ENCODE results near the gene DOCK4.

Gene DOCK4

DNA sequence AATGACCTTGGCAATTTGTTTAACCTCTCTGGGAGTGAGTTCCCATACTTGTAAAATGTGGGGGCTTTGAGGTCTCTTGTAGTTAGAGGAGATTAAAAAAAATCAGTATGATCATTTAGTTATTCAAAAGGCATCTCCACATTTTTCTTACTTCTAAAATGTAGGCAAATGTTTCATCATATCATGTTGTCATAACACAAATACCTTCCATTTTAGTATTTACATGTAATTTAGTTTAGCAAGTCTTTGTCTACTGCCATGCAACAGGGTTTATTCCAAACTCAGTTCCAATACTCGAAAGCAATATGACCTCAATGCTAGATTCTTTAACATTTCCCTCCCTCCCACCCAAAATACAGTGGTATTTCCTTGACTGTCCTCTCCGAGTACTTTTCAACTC, 381.2 kb downstream of the DOCK4 start:
- DNase-seq (ENCODE audit: low read depth), result no peak
- no peak overlapping the region for H3K4me3 ChIP-seq (ENCODE audit: control insufficient read depth, low read depth, low read length)
- TF ChIP-seq, protein P1, sequence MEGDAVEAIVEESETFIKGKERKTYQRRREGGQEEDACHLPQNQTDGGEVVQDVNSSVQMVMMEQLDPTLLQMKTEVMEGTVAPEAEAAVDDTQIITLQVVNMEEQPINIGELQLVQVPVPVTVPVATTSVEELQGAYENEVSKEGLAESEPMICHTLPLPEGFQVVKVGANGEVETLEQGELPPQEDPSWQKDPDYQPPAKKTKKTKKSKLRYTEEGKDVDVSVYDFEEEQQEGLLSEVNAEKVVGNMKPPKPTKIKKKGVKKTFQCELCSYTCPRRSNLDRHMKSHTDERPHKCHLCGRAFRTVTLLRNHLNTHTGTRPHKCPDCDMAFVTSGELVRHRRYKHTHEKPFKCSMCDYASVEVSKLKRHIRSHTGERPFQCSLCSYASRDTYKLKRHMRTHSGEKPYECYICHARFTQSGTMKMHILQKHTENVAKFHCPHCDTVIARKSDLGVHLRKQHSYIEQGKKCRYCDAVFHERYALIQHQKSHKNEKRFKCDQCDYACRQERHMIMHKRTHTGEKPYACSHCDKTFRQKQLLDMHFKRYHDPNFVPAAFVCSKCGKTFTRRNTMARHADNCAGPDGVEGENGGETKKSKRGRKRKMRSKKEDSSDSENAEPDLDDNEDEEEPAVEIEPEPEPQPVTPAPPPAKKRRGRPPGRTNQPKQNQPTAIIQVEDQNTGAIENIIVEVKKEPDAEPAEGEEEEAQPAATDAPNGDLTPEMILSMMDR (IDR thresholded peaks at IDR 0.05; ENCODE audit: control insufficient read depth, insufficient read depth, low read depth, low read length, missing control alignments), result no peak

DNA sequence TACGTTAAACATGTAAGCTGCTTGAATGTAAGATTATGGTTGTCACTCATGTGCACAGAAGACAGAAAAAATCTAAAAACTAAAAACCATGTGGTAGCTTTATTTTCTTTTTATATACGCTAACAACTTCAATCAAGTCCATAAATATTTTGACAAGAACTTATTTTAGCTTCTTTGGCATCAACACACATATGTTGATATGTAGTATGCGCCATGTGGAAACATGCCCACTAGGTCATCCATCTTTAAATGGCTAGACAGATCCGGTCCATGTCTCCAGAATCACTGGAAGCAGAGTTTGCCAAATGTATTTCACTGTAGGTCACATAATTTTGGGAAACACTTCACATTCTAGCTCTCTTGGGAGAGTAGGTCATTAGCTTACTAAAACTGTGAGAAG, 382.4 kb downstream of the DOCK4 start:
- H3K4me3 ChIP-seq (ENCODE audit: control insufficient read depth, low read depth, low read length), result no peak overlapping the region
- no peak for DNase-seq (ENCODE audit: low read depth)
- TF ChIP-seq, protein P1 (IDR thresholded peaks at IDR 0.05; ENCODE audit: control insufficient read depth, insufficient read depth, low read depth, low read length, missing control alignments), result no peak

DNA sequence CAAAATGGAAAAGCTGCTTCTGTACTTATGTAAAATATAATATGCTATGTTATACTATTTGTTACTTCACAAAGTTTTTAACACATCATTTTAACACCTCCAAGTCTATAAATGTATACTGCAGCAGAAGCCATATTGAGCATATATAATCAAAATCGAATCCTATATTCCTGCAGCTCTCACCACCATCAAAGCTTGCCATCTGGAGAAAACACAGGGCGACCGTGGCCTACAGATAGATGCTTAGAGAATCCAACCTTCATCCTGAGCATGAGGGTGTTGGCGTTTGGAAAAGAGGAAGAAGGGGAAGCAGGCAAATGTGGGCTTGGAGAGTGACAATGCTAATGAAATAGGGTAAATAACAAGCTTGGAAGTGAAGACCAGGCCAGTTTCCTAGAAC, 385.2 kb downstream of the DOCK4 start:
- no peak overlapping the region for H3K4me3 ChIP-seq (ENCODE audit: control insufficient read depth, low read depth, low read length)
- no peak for DNase-seq (ENCODE audit: low read depth)
- TF ChIP-seq, protein P1 (IDR thresholded peaks at IDR 0.05; ENCODE audit: control insufficient read depth, insufficient read depth, low read depth, low read length, missing control alignments), result no peak

DNA sequence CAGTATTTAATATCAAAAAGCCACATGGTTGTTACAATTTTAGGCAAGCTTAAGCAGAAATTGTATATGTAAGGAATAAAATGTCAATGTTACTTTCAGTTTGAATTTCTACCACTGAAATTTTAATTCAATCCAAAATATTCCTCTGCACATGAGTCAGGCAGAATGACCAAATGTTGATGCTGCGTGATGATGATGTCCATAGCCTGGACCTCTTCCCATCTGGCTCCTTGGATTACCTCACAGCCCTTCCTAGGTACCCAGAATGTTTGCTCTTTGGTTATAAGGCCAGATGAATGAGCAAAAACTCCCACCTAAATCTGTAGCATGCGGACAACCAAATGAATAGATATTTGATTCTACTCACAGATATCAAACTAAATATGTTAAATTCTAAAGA, 385.6 kb downstream of the DOCK4 start:
- TF ChIP-seq, protein P1 (IDR thresholded peaks at IDR 0.05; ENCODE audit: control insufficient read depth, insufficient read depth, low read depth, low read length, missing control alignments), result no peak
- H3K4me3 ChIP-seq (ENCODE audit: control insufficient read depth, low read depth, low read length), result no peak overlapping the region
- no peak for DNase-seq (ENCODE audit: low read depth)

DNA sequence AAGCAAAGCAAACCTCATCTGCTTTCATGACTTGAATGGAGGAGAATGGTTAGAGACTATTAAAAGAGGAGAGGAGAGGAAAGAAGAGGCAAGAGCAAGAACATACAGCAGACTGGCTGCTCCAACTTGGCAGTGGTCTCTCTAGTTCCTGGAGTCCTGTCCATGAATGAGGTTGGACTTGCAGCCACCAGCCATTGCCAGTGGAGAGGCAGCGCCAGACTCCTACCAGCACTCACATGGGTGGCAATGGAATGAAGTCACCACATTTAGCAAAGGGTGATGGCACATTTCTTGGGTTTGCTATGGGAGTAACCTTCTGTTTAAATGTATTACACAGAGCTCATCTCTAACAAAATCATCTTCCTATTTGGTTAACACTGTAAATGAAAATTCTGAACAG, 386.1 kb downstream of the DOCK4 start:
- H3K4me3 ChIP-seq (ENCODE audit: control insufficient read depth, low read depth, low read length), result no peak overlapping the region
- DNase-seq (ENCODE audit: low read depth), result no peak
- TF ChIP-seq, protein P1 (IDR thresholded peaks at IDR 0.05; ENCODE audit: control insufficient read depth, insufficient read depth, low read depth, low read length, missing control alignments), result no peak

DNA sequence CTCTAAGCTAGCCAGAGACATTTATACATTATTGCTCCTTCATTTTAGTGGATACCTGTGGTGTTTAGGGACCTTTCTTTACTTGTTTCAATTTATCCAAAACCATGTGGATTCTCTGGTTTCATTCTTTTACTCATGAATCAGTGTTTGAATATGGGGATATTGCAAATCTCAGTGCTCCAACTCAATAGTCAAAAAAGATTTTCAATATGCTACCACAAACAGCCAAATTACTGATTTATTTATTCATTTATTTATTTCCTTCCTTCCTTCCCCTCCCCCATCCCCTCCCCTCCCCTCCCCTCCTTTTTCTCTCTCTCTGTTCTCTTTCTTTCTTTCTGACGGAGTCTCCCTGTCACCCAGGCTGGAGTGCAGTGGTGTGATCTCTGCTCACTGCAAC, 390.8 kb downstream of the DOCK4 start:
- no peak overlapping the region for H3K4me3 ChIP-seq (ENCODE audit: control insufficient read depth, low read depth, low read length)
- DNase-seq (ENCODE audit: low read depth), result no peak
- TF ChIP-seq, protein P1 (IDR thresholded peaks at IDR 0.05; ENCODE audit: control insufficient read depth, insufficient read depth, low read depth, low read length, missing control alignments), result no peak

DNA sequence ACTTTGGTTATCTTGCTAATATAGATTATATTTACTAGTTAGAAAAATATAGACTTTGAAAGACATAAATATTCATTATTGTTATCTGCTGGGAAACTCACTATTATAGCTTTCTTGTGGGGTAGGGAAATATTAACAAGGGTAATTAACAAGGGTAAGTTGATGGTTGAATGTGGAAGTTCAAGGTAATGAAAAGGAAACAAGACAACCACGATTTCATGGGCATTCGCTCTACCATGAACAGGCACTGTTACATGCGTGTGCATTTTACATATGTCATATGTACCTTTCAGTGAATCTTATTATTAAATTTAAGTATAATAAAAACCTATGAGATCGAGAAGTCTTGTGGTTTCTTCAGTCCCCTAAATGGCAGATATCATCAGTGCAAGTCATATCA, 392.9 kb downstream of the DOCK4 start:
- TF ChIP-seq, protein P1 (IDR thresholded peaks at IDR 0.05; ENCODE audit: control insufficient read depth, insufficient read depth, low read depth, low read length, missing control alignments), result no peak
- no peak overlapping the region for H3K4me3 ChIP-seq (ENCODE audit: control insufficient read depth, low read depth, low read length)
- DNase-seq (ENCODE audit: low read depth), result no peak
